Measurements from ENCODE around the gene ZMYM4.
"Not testable (repeated sequence)": the region's sequence is repeated elsewhere in the genome, so short reads cannot be mapped to it uniquely, and the experiment has no call there.

ZMYM4 gene

GRCh38 chr1:35331618-35332017 lies 63.1 kb downstream of the ZMYM4 start:
- DNase-seq = not testable (repeated sequence)

DNA sequence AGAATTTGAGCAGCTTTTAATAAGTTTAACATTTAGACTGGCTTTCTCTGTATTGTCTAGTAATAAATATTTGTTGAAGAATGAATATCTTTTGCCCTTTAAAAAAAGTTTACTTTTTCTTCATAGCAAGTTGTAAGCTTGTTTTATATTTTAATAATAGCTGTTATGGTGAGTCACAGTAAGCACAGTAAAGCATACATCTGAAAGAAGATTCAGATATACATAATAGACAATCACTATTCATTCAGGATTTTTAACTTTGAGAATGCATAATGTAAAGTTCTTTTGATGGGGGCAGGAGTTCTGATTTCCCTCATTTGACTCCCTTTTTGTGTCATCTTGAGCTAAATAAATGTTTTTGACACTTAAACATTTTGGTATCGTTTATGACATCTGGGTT lies 66.0 kb downstream of the ZMYM4 start:
- DNase-seq = no peak

GRCh38 chr1:35340519-35340918 lies 72.0 kb downstream of the ZMYM4 start:
- no peak for DNase-seq

- DNase-seq = no peak
These were observed 77.0 kb downstream of the ZMYM4 start for GRCh38 chr1:35345439-35345981.

- no peak for DNase-seq
These were observed 82.4 kb downstream of the ZMYM4 start for GRCh38 chr1:35350872-35351271.

DNA sequence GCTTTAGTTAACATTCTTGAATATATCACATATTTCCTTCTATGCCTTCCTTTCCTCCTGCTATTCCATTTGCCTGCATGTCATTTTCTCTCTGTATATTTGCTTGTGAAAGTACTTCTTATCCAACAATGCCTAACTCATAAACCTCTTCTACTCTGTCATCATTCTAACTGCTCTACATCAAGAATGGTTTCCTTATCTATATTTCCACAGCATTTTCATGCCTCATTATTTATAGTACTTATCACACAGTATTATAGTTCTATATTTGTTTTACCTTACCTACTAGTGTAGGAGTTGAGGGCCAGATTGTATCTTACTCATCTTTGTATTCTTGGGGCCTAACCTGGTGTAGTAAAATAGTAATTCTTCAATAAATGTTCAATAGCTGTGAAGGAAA lies 91.5 kb downstream of the ZMYM4 start:
- DNase-seq = no peak

- DNase-seq = no peak
These were observed 93.1 kb downstream of the ZMYM4 start for GRCh38 chr1:35361638-35362037.

DNA sequence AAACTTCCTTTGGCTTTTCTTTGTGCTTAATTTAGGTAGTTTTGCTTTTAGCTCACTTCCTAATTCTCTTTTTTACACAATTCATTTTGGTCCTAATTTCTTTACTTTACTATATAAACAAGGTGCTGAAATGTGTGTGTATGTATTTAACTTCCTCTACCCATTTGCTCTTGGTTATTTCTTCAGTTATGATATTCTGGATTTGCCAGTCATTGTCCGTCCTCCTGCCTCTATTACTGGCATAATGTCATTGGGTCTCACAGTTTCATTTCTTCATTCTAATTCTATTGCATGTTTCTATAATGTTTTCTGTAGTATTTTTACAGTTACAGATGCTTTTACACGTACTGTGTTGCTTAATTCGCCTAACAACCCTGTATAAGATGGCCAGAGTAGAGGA lies 96.2 kb downstream of the ZMYM4 start:
- no peak for DNase-seq

GRCh38 chr1:35367914-35368313 lies 99.4 kb downstream of the ZMYM4 start:
- DNase-seq = no peak

DNA sequence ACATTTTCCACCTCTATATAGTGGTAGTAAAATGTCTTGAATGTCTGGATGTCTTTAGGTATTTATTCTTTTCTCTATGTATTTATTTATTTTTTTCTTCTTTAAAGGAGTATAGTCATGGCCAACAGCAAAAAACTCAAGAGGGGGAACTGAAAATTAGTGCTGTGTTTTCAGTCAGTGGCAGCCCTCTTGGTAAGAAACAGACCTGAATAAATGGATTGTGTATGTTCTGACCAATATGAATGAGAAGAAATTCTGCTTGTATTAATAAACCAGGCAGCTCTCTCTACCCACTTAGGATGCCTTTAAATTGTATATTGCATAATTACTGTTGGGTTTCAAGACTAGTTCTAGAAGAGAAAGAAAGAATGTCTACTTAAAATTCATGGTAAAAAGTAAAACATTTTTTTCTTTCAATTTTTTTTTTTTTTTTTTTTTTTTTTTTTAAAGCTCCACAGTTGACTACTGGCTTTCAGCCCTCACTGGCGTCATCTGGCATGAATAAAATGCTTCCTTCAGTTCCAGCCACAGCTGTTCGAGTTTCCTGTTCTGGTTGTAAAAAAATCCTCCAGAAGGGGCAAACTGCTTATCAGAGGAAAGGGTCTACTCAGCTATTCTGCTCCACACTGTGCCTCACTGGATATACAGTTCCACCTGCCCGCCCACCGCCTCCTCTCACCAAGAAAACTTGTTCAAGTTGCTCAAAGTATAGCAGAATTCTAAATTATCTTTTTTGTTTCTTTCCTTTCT lies 101.6 kb downstream of the ZMYM4 start:
- DNase-seq = no peak

DNA sequence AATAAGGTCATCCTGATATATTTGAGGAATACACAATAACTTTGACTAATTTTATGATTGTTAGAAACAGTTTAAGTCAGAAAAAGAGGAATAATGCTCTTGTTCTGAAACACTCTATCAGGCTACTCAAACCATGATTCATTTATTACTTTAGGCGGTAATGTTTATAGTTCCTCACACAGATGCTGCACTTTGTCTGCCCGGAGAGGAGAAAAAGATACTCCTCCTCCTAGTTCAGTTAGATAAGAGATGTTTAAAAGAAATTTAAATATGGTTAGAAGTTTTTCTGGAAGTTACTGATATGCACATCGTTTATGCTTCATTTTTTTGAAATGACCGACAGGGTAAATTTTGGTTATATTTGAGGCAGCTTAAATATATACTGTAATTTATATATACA lies 103.0 kb downstream of the ZMYM4 start:
- DNase-seq = no peak

DNA sequence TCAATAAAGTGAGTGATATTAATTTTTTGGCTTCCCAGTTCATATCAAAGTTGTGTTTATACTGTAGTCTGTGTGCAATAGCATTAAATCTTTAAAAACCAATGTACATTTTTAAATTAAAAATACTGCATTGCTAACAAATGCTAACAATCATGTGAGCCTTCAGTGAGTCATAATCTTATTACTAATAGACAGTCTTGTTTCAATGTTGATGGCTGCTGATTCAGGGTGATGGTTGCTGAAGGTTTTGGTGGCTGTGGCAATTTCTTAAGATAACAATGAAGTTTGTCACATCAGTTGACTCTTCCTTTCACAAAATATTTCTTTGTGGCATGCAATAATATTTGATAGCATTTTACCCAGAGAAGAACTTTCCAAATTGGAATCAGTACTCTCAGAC lies 109.0 kb downstream of the ZMYM4 start:
- no peak for DNase-seq

DNA sequence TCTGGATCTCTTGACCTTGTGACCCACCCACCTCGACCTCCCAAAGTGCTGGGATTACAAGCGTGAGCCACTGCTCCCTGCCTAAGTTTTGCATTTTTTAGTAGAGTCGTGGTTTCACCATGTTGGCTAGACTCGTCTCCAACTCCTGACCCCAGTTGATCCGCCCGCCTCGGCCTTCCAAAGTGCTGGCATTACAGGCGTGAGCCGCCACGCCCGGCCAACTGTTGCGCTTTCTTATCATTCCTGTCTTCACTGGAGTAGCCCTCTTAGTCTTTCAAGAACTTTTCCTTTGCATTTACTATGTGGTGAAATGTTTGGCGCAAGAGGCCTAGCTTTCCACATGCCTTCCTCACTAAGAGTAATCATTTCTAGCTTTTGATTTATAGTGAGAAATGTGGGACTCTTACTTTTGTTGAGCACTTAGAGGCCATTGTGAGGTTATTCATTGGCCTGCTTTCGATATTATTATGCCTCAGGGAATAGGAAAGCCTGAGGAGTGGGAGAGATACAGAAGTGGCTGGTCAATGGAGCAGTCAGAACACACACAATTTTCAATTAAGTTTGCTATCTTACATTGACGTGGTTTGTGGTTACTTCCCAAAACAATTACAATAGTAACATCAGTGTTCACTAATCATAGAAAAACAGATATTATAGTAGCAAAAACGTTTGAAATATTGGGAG lies 111.0 kb downstream of the ZMYM4 start:
- DNase-seq = no peak

DNA sequence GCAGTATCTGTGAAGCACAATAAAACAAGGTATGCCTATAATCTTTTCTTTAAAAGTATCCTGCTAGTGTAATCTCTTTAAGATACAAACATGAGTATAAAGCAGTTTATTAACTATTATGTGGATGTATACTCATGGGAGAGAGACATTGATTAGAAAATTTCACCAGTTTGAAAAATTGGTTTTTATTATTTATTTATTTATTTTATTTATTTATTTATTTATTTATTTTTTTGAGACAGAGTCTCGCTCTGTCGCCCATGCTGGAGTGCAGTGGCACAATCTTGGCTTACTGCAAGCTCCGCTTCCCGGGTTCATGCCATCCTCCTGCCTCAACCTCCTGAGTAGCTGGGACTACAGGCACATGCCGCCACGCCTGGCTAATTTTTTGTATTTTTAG lies 111.6 kb downstream of the ZMYM4 start:
- not testable (repeated sequence) for DNase-seq

DNA sequence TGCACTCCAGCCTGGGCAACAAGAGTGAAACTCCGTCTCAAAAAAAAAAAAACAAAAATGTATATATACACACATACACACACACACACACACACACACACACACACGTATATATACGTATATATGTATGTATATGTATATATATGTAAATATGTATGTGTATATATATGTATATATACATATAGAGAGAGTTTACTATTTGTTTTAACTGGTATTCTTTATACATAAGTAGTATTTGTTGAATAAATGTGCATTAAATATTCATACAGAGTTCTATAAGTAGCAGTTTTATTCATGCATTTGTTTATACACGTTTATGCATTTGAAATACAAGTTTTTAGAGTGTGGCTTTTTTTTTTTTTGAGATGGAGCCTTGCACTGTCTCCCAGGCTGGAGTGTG lies 113.6 kb downstream of the ZMYM4 start:
- DNase-seq = no peak

- DNase-seq = no peak
These were observed 117.8 kb downstream of the ZMYM4 start for GRCh38 chr1:35386290-35386689.

DNA sequence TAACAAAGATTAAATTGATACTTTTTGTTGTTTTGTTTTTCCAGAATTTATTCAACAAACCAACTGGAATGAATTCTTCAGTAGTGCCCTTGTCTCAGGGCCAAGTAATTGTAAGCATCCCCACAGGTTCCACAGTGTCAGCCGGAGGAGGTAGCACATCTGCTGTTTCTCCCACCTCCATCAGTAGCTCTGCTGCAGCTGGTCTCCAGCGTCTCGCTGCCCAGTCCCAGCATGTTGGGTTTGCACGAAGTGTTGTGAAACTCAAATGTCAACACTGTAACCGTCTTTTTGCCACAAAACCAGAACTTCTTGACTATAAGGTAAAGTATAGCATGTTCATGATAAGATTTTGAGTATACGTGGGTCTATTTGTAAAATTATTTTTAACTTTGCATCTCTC lies 118.5 kb downstream of the ZMYM4 start:
- no peak for DNase-seq

- no peak for DNase-seq
These were observed 122.3 kb downstream of the ZMYM4 start for GRCh38 chr1:35390600-35391494.

- no peak for DNase-seq
These were observed 125.9 kb downstream of the ZMYM4 start for GRCh38 chr1:35394386-35394785.

GRCh38 chr1:35398739-35399138 lies 130.2 kb downstream of the ZMYM4 start:
- DNase-seq = no peak

DNA sequence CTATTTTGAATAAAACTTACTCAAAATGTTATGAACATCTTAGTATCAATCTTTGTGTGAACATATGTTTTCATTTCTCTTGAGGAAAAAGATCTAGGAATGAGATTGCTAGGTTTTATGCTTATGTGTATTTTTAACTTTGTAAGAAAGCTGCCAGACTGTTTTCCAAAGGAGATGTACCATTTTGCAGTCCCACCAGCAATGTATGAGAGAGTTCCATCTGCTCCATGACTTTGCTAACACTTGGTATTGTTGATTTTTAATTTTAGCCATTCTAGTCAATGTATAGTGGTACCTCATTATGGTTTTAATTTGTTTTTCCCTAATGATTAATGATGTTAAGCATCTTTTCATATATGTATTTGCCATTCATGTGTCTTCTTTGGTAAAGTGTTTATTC lies 132.5 kb downstream of the ZMYM4 start:
- DNase-seq = no peak

DNA sequence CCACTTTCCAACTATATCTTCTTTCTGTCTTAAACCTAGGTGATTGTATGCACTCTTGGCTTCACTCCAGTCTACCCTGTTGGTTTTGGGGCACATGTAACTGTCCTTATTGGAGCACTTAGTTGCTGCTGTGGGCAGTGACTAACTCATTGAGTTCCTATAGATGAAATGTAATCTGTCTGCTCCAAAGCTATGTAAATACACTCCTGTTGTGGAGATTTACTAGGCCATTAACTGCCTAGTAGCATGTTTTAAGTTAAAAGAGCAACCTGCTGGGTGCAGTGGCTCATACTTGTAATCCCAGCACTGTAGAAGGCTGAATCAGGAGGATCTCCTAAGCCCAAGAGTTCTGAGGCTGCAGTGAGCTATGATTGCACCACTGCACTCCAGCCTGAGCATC lies 137.6 kb downstream of the ZMYM4 start:
- DNase-seq = no peak

DNA sequence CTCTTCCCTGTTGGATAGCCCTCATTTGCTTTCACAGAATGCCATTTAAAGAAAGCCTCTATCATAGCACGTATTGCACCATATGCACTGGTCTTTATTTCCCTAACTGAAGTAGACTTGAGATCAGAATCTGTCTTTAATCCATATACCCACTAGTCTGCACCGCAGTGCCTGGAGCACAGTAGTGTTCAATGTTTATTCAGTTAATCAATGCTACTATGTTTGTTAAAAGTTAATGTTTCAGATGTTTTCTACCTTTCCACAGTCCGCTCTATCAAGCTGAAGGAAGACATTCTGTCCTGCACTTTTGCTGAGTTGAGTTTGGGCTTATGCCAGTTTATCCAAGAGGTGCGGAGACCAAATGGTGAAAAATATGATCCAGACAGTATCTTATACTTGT lies 139.2 kb downstream of the ZMYM4 start:
- no peak for DNase-seq
